ENCODE measurements around the gene XIRP1. TPM values are rescaled to one million over a fixed set of nuclear protein-coding genes. Genes with fewer than 3 reads are reported as not detected.

The XIRP1 gene
- polyA plus RNA-seq, 1 experiment, result 0.04 TPM

- no peak for DNase-seq (ENCODE audit: low read depth)
- CTCF ChIA-PET, result interaction anchor here (0.7 to 2.8 kb wide), 3 partner anchors 12 to 150 kb away, joined by 4 to 20 read pairs (median 7); no protein-coding TSS in a partner anchor
- TF ChIP-seq CTCF (IDR thresholded peaks at IDR 0.05; ENCODE audit: insufficient read depth, low read depth, low read length), result no peak
- Histone ChIP-seq H3K4me3 (ENCODE audit: low read depth, low read length) (no peak overlapping the region), H3K36me3 (ENCODE audit: control insufficient read depth, insufficient read depth, low read length) (peaks cover 18% of the 10 kb centered on the region), H3K27me3 (ENCODE audit: control insufficient read depth, insufficient read depth, low read length) (no peaks in the 10 kb centered on the region)
- POLR2A ChIA-PET, result no interaction called here
Observed at GRCh38 chr3:39137991-39138803, 54.2 kb downstream of the XIRP1 start.

- Histone ChIP-seq H3K36me3 (ENCODE audit: control insufficient read depth, insufficient read depth, low read length) (peaks cover 12% of the 10 kb centered on the region), H3K27me3 (ENCODE audit: control insufficient read depth, insufficient read depth, low read length) (no peaks in the 10 kb centered on the region), H3K4me3 (ENCODE audit: low read depth, low read length) (no peak overlapping the region)
- DNase-seq (ENCODE audit: low read depth), result no peak
- TF ChIP-seq CTCF (IDR thresholded peaks at IDR 0.05; ENCODE audit: insufficient read depth, low read depth, low read length), result no peak
- ChIA-PET CTCF (interaction anchor here (2.6 to 2.8 kb wide), 2 partner anchors 11 to 151 kb away, joined by 7 to 20 read pairs; no protein-coding TSS in a partner anchor), POLR2A (no interaction called here)
Observed at GRCh38 chr3:39137435-39137936, 54.9 kb downstream of the XIRP1 start.

- DNase-seq (ENCODE audit: low read depth), result no peak
- peaks cover 9% of the 10 kb centered on the region for H3K36me3 ChIP-seq (ENCODE audit: control insufficient read depth, insufficient read depth, low read length)
- no peaks in the 10 kb centered on the region for H3K27me3 ChIP-seq (ENCODE audit: control insufficient read depth, insufficient read depth, low read length)
- H3K4me3 ChIP-seq (ENCODE audit: low read depth, low read length), result no peak overlapping the region
- CTCF ChIA-PET, result interaction anchor here (2.6 to 2.8 kb wide), 2 partner anchors 11 to 151 kb away, joined by 7 to 20 read pairs; no protein-coding TSS in a partner anchor
- POLR2A ChIA-PET, result no interaction called here
- no peak for TF ChIP-seq CTCF (IDR thresholded peaks at IDR 0.05; ENCODE audit: insufficient read depth, low read depth, low read length)
Observed at GRCh38 chr3:39136533-39137434, 55.6 kb downstream of the XIRP1 start.

- DNase-seq (ENCODE audit: low read depth), result no peak
- TF ChIP-seq CTCF (IDR thresholded peaks at IDR 0.05; ENCODE audit: insufficient read depth, low read depth, low read length), result no peak
- no peak overlapping the region for H3K4me3 ChIP-seq (ENCODE audit: low read depth, low read length)
- H3K27me3 ChIP-seq (ENCODE audit: control insufficient read depth, insufficient read depth, low read length), result no peaks in the 10 kb centered on the region
- POLR2A ChIA-PET, result no interaction called here
- CTCF ChIA-PET, result interaction anchor here (2.0 to 2.8 kb wide), 2 partner anchors 9 to 153 kb away, joined by 8 to 20 read pairs; no protein-coding TSS in a partner anchor
- peaks cover 5% of the 10 kb centered on the region for H3K36me3 ChIP-seq (ENCODE audit: control insufficient read depth, insufficient read depth, low read length)
Observed at GRCh38 chr3:39135170-39135805, 57.1 kb downstream of the XIRP1 start.

Measured in BJ (cell line).